Endothelial cell of umbilical vein (primary cell): ENCODE measurements around the gene FLVCR2. TPM values are rescaled to one million over a fixed set of nuclear protein-coding genes. Genes with fewer than 3 reads are reported as not detected.

Experiments used
- BruUV-seq: library from RNA; stranded (reverse); fragments of 400-500 nt; replicated peaks from 2 replicates; lab custom pipeline; 2021; lab: Mats Ljungman, UMichigan
- CTCF ChIA-PET: fragments of 300-600, 350-600 bp; sonication (Branson Sonifier 250); formaldehyde crosslinking; loops from one replicate; lab custom pipeline; 2021; ENCODE audit warnings: antibody characterized with exemption, inconsistent platforms; lab: Charles Lee
- POLR2A ChIA-PET: fragments of 300-600, 350-600 bp; sonication (Branson Sonifier 250); formaldehyde crosslinking; loops from one replicate; lab custom pipeline; 2021; ENCODE audit warnings: antibody characterized with exemption, inconsistent platforms; lab: Charles Lee
- DNase-seq: peaks from one replicate; pipeline ENCODE4 v3.0.0-alpha.2; 2011; ENCODE audit warnings: low read depth, low spot score
- FAIRE-seq: peaks from 2 replicates; lab custom pipeline; 2011; peaks lifted over from hg19 to GRCh38; lab: Jason Lieb, UNC
- H2AFZ ChIP-seq: 2 replicates; pipeline ENCODE4 v1.6.0; 2012; ENCODE audit warnings: low read depth, low read length, control low read depth, inconsistent platforms
- H3K27ac ChIP-seq: 2 replicates; pipeline ENCODE4 v1.5.1; 2011; ENCODE audit warnings: low read depth, mild to moderate bottlenecking, control low read depth, low read length, moderate library complexity; ENCODE audit not compliant: insufficient read depth
- H3K27me3 ChIP-seq, 2 experiments: 2 replicates each; pipeline versions ENCODE4 v1.6.0 to v1.6.1; 2011; ENCODE audit warnings: low read length in 2 of 2, mixed read lengths in 1 of 2; ENCODE audit not compliant: control insufficient read depth in 2 of 2, insufficient read depth in 2 of 2
- H3K36me3 ChIP-seq, 2 experiments: 2 replicates in 1 of 2; 3 replicates in 1 of 2; pipeline ENCODE4 v1.5.1; 2011; ENCODE audit warnings: low read length in 2 of 2, mild to moderate bottlenecking in 1 of 2, moderate library complexity in 1 of 2; ENCODE audit not compliant: control insufficient read depth in 2 of 2, insufficient read depth in 2 of 2; ENCODE audit errors: extremely low read depth in 1 of 2
- H3K4me1 ChIP-seq: 3 replicates; pipeline ENCODE4 v1.5.1; 2011; ENCODE audit warnings: mild to moderate bottlenecking, low read length; ENCODE audit not compliant: control insufficient read depth, insufficient read depth; ENCODE audit errors: extremely low read depth
- H3K4me2 ChIP-seq: 2 replicates; pipeline ENCODE4 v1.6.1; 2011; ENCODE audit warnings: low read length, control low read depth, mixed read lengths; ENCODE audit not compliant: insufficient read depth
- H3K4me3 ChIP-seq, 3 experiments: fragments of 200-600 bp in 1 of 3; sonication (generic), shearing (Covaris generic) in 1 of 3; replicated peaks in 1 of 3; 2 replicates each; pipeline ENCODE4 v1.5.1; 2011 to 2016; ENCODE audit warnings: control low read depth in 3 of 3, low read length in 3 of 3, mild to moderate bottlenecking in 2 of 3, inconsistent platforms in 1 of 3, low read depth in 1 of 3, moderate library complexity in 1 of 3; ENCODE audit not compliant: insufficient read depth in 1 of 3
- H3K79me2 ChIP-seq: 2 replicates; pipeline ENCODE4 v1.6.0; 2012; ENCODE audit warnings: low read length, inconsistent platforms; ENCODE audit not compliant: control insufficient read depth, insufficient read depth
- H3K9ac ChIP-seq: replicated peaks from 2 replicates; pipeline ENCODE3; 2011; ENCODE audit warnings: low read length, control low read depth; ENCODE audit not compliant: insufficient read depth; ENCODE audit errors: extremely low read depth
- H3K9me1 ChIP-seq: replicated peaks from 3 replicates; pipeline ENCODE4 v1.6.0; 2011; ENCODE audit warnings: mild to moderate bottlenecking, low read length; ENCODE audit not compliant: control insufficient read depth, insufficient read depth; ENCODE audit errors: extremely low read depth
- H3K9me3 ChIP-seq: replicated peaks from 2 replicates; pipeline ENCODE4 v1.5.1; 2012; ENCODE audit warnings: low read length, inconsistent platforms; ENCODE audit not compliant: control insufficient read depth, insufficient read depth
- H4K20me1 ChIP-seq: replicated peaks from 2 replicates; pipeline ENCODE3; 2011; ENCODE audit warnings: mild to moderate bottlenecking, low read length; ENCODE audit not compliant: control insufficient read depth, insufficient read depth; ENCODE audit errors: extremely low read depth
- EZH2 ChIP-seq: IDR thresholded peaks from 2 replicates; pipeline ENCODE4 v1.6.1; 2012; ENCODE audit warnings: borderline replicate concordance, low read depth, mild to moderate bottlenecking, moderate library complexity, low read length, inconsistent platforms; ENCODE audit not compliant: severe bottlenecking
- FOS ChIP-seq: IDR thresholded peaks from 2 replicates; pipeline ENCODE4 v1.6.1; 2011; ENCODE audit warnings: mild to moderate bottlenecking, low read length, moderate library complexity, borderline replicate concordance; ENCODE audit not compliant: insufficient read depth
- GATA2 ChIP-seq: IDR thresholded peaks from 2 replicates; pipeline ENCODE4 v1.7.0; 2011; ENCODE audit warnings: low read depth, mild to moderate bottlenecking, moderate library complexity, mixed read lengths, low read length; ENCODE audit not compliant: insufficient read length, insufficient read depth
- JUN ChIP-seq: IDR thresholded peaks from 2 replicates; pipeline ENCODE4 v1.6.1; 2011; ENCODE audit warnings: borderline replicate concordance, low read depth; ENCODE audit not compliant: insufficient read length, insufficient read depth
- MYC ChIP-seq: IDR thresholded peaks from one replicate; pipeline ENCODE4 v1.6.1; 2011; ENCODE audit warnings: mild to moderate bottlenecking, low read depth, low read length
- POLR2A ChIP-seq: IDR thresholded peaks from 2 replicates; pipeline ENCODE4 v1.6.1; 2012; ENCODE audit warnings: low read depth, mild to moderate bottlenecking, control low read depth, low read length
- POLR2AphosphoS5 ChIP-seq: IDR thresholded peaks from 2 replicates; pipeline ENCODE4 v1.6.1; 2012; ENCODE audit warnings: low read depth, mild to moderate bottlenecking, control low read depth, low read length, moderate library complexity; ENCODE audit not compliant: insufficient read depth
- dilution Hi-C: fragments of 300-500 bp; cut with MboI; formaldehyde crosslinking; loops from one replicate; pipeline ENCODE4 v1.15.0; 2019; ENCODE audit warnings: low sequenced_read_pairs; ENCODE audit not compliant: extremely low pct_ligation_motif_present
- intact Hi-C: fragments of 100-400 bp; cut with micrococcal nuclease; formaldehyde crosslinking; loops from one replicate; pipeline ENCODE4 v1.10.0; 2022
- polyA plus RNA-seq, 4 experiments: library from polyadenylated mRNA; depleted of rRNA in 3 of 4; stranded (reverse) in 3 of 4; unstranded in 1 of 4; fragments of >200 nt; gene quantifications; 2 replicates each; pipeline versions ENCODE4 v1.2.1 to v1.2.3, GENCODE V29; 2011 to 2012; ENCODE audit warnings: missing spikeins in 1 of 4
- total RNA-seq: library from RNA; stranded (reverse); gene quantifications from 2 replicates; pipeline ENCODE4 v1.2.3, GENCODE V29; 2021
- TF ChIP-seq, protein P1 (sequence below): IDR thresholded peaks from 2 replicates; pipeline ENCODE4 v1.6.1; 2011; ENCODE audit not compliant: insufficient read depth, insufficient read length
- TF ChIP-seq, protein P2 (sequence below), 2 donors: IDR thresholded peaks; 1 replicate in 1 of 2; 2 replicates in 1 of 2; pipeline ENCODE4 v1.5.1; 2011; ENCODE audit warnings: low read length in 2 of 2, mild to moderate bottlenecking in 2 of 2, moderate library complexity in 2 of 2, control low read depth in 1 of 2, inconsistent platforms in 1 of 2, low read depth in 1 of 2; ENCODE audit not compliant: insufficient read depth in 1 of 2; ENCODE audit errors: extremely low read depth in 1 of 2

The FLVCR2 gene
- total and polyA plus RNA-seq, 2 donors (not counting 3 experiments of a cell fraction or from before 2014, with no cell fraction given) = 1.4 to 4.9 TPM

DNA sequence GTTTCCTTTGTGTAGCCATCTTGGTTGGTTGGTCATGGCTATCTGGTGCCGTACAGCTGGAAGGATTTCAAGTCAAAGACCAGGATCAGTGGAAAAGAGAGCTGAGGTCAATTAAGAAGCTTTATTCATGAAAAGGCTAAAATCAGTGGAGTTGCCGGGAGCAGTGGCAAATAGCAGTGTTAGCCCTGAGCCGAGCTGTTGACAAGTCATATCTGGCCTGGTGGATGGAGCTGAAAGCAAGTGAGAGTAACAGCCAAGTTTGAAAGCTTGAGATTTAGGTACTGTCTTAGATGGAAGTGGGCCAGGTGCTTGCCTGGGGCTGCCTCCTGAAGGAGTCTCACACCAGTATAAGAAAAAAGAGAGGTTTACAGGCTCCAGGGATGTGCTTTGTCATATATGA, 47.2 kb upstream of the FLVCR2 start:
- BruUV-seq = no TSS peak
- TF ChIP-seq MYC (no peak), FOS (no peak), POLR2AphosphoS5 (no peak), EZH2 (no peak), GATA2 (no peak), POLR2A (no peak), JUN (no peak)
- TF ChIP-seq, protein P1, sequence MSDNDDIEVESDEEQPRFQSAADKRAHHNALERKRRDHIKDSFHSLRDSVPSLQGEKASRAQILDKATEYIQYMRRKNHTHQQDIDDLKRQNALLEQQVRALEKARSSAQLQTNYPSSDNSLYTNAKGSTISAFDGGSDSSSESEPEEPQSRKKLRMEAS = no peak
- TF ChIP-seq, protein P2, sequence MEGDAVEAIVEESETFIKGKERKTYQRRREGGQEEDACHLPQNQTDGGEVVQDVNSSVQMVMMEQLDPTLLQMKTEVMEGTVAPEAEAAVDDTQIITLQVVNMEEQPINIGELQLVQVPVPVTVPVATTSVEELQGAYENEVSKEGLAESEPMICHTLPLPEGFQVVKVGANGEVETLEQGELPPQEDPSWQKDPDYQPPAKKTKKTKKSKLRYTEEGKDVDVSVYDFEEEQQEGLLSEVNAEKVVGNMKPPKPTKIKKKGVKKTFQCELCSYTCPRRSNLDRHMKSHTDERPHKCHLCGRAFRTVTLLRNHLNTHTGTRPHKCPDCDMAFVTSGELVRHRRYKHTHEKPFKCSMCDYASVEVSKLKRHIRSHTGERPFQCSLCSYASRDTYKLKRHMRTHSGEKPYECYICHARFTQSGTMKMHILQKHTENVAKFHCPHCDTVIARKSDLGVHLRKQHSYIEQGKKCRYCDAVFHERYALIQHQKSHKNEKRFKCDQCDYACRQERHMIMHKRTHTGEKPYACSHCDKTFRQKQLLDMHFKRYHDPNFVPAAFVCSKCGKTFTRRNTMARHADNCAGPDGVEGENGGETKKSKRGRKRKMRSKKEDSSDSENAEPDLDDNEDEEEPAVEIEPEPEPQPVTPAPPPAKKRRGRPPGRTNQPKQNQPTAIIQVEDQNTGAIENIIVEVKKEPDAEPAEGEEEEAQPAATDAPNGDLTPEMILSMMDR (IDR thresholded peaks at IDR 0.05; ENCODE audit: extremely low read depth in 1 of 2, insufficient read depth in 1 of 2, low read depth in 1 of 2, low read length in 2 of 2) = no peak
- Histone ChIP-seq H3K9ac (no peak overlapping the region), H3K27ac (no peak overlapping the region), H2AFZ (no peak overlapping the region), H3K9me1 (no peaks in the 10 kb centered on the region), H3K4me3 (no peak overlapping the region), H3K9me3 (no peaks in the 10 kb centered on the region), H3K4me1 (peaks cover 10% of the 10 kb centered on the region), H3K27me3 (no peaks in the 10 kb centered on the region), H3K4me2 (no peak overlapping the region), H4K20me1 (no peaks in the 10 kb centered on the region), H3K36me3 (no peaks in the 10 kb centered on the region), H3K79me2 (no peaks in the 10 kb centered on the region)
- dilution Hi-C loops = no loop called here
- DNase-seq (no peak), FAIRE-seq (no peak)
- CTCF ChIA-PET = interaction anchor here (2.1 kb wide), 1 partner anchor 30 kb away, joined by 9 read pairs; no protein-coding TSS in a partner anchor
- intact Hi-C loops = no loop called here
- POLR2A ChIA-PET = no interaction called here
